ENCODE results near the gene CLCN6.

The CLCN6 gene

DNA sequence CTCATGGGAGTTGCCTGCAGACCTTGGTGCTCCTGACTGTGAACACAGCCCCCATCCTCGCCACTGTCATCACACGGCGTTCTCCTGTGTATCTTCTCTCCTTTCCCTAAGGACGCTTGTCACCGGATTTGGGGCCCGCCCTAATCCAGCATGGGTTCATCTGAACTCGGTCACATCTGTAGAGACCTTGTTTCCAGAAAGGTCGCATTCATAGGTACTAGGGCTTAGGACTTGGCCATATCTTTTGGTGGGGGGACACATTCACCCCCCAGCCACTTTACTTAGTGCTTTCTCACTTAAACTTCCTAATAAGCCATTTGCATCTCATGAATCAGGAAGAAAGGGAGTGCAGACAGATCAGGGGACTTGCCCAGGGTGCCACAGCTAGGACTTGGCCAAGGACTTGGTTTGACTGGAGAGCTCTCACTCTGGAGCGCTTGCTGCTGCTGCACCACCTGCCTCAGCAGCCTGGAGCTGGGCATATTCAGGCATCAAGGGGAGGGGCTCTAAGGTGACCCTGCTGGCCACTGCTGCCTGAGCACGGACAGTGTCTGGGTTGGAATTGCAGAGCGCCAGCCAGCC is 31.9 kb downstream of the CLCN6 start:
- H3K9ac ChIP-seq (ENCODE audit: low read length) = no peak overlapping the region
- H4K20me1 ChIP-seq (ENCODE audit: insufficient read depth, low read length) = no peaks in the 10 kb centered on the region
- no peak for DNase-seq

DNA sequence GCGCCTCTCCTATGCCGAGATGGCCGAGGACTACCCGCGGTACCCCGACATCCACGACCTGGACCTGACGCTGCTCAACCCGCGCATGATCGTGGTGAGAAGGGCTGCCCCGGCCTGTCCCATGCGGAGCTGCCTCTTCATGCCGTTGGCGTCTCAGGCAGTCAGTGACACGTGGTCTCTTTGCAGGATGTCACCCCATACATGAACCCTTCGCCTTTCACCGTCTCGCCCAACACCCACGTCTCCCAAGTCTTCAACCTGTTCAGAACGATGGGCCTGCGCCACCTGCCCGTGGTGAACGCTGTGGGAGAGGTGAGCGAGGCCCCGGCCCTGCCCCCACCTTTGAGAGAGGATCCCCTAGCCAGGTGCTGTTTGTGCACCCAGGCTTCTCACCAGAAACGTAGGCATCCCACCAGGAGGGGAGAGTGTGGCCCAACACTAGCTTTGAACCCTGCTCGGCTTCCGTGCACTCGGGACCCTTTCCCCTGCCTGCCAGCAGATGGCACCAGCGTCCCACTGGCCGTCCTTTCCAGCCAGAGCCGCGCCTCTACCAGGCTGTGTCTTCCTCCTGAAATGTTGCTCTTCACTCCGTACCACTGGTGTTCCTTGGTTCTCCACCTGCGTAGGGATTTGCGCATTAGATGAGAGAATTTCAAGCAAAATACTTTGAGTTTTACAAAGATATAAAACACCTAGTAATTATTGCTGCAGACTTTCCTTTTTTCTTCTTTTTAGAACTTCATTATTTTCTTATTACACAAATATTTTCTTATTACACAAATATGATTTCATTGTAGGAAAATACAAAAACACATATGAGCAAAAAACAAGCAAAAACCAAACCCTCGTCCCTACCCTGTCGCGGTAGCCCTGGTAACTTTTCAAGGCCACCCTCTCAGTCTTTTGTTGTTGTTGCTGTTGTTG is 32.6 kb downstream of the CLCN6 start:
- Histone ChIP-seq H2AFZ (ENCODE audit: low read length) (no peak overlapping the region), H3K4me1 (ENCODE audit: low read length) (no peaks in the 10 kb centered on the region), H3K9me3 (replicated peaks; ENCODE audit: insufficient read depth, low read length) (no peaks in the 10 kb centered on the region), H3K9ac (ENCODE audit: low read length) (no peak overlapping the region), H3K27ac (ENCODE audit: low read length) (no peak overlapping the region), H4K20me1 (ENCODE audit: insufficient read depth, low read length) (no peaks in the 10 kb centered on the region), H3K9me2 (replicated peaks; ENCODE audit: insufficient read depth, low read length) (no peaks in the 10 kb centered on the region), H3F3A (ENCODE audit: insufficient read depth, low read length) (no peaks in the 10 kb centered on the region), H3K27me3 (replicated peaks; ENCODE audit: insufficient read depth, low read length) (no peaks in the 10 kb centered on the region), H3K4me2 (ENCODE audit: low read depth, low read length) (no peak overlapping the region), H3K36me3 (replicated peaks; ENCODE audit: insufficient read depth, low read length) (no peaks in the 10 kb centered on the region; the same call in 1 of the 2 replicates), H3K79me2 (ENCODE audit: low read length) (no peaks in the 10 kb centered on the region), H3K4me3 (ENCODE audit: low read length) (no peak overlapping the region)
- TF ChIP-seq, protein P1, sequence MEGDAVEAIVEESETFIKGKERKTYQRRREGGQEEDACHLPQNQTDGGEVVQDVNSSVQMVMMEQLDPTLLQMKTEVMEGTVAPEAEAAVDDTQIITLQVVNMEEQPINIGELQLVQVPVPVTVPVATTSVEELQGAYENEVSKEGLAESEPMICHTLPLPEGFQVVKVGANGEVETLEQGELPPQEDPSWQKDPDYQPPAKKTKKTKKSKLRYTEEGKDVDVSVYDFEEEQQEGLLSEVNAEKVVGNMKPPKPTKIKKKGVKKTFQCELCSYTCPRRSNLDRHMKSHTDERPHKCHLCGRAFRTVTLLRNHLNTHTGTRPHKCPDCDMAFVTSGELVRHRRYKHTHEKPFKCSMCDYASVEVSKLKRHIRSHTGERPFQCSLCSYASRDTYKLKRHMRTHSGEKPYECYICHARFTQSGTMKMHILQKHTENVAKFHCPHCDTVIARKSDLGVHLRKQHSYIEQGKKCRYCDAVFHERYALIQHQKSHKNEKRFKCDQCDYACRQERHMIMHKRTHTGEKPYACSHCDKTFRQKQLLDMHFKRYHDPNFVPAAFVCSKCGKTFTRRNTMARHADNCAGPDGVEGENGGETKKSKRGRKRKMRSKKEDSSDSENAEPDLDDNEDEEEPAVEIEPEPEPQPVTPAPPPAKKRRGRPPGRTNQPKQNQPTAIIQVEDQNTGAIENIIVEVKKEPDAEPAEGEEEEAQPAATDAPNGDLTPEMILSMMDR (IDR thresholded peaks at IDR 0.05; ENCODE audit: low read length) = peak; percentile 98
- no peak for TF ChIP-seq EZH2 (optimal IDR thresholded peaks at IDR 0.05; ENCODE audit: low read depth, low read length)
- peak; percentile 53 for DNase-seq

More for the DNA sequence above, 31.9 kb downstream of the CLCN6 start:
- Histone ChIP-seq H3K4me1 (ENCODE audit: low read length) (no peaks in the 10 kb centered on the region), H2AFZ (ENCODE audit: low read length) (no peak overlapping the region), H3K9me2 (replicated peaks; ENCODE audit: insufficient read depth, low read length) (no peaks in the 10 kb centered on the region), H3K27ac (ENCODE audit: low read length) (no peak overlapping the region), H3K4me2 (ENCODE audit: low read depth, low read length) (no peak overlapping the region), H3K36me3 (replicated peaks; ENCODE audit: insufficient read depth, low read length) (no peaks in the 10 kb centered on the region; the same call in 1 of the 2 replicates), H3K9me3 (replicated peaks; ENCODE audit: insufficient read depth, low read length) (no peaks in the 10 kb centered on the region), H3K79me2 (ENCODE audit: low read length) (no peaks in the 10 kb centered on the region), H3K27me3 (replicated peaks; ENCODE audit: insufficient read depth, low read length) (no peaks in the 10 kb centered on the region), H3F3A (ENCODE audit: insufficient read depth, low read length) (no peaks in the 10 kb centered on the region), H3K4me3 (ENCODE audit: low read length) (no peak overlapping the region)
- TF ChIP-seq, protein P1 (IDR thresholded peaks at IDR 0.05; ENCODE audit: low read length) = no peak
- TF ChIP-seq EZH2 (optimal IDR thresholded peaks at IDR 0.05; ENCODE audit: low read depth, low read length) (no peak), EZH2phosphoT487 (IDR thresholded peaks at IDR 0.05; ENCODE audit: low read length) (no peak)

DNA sequence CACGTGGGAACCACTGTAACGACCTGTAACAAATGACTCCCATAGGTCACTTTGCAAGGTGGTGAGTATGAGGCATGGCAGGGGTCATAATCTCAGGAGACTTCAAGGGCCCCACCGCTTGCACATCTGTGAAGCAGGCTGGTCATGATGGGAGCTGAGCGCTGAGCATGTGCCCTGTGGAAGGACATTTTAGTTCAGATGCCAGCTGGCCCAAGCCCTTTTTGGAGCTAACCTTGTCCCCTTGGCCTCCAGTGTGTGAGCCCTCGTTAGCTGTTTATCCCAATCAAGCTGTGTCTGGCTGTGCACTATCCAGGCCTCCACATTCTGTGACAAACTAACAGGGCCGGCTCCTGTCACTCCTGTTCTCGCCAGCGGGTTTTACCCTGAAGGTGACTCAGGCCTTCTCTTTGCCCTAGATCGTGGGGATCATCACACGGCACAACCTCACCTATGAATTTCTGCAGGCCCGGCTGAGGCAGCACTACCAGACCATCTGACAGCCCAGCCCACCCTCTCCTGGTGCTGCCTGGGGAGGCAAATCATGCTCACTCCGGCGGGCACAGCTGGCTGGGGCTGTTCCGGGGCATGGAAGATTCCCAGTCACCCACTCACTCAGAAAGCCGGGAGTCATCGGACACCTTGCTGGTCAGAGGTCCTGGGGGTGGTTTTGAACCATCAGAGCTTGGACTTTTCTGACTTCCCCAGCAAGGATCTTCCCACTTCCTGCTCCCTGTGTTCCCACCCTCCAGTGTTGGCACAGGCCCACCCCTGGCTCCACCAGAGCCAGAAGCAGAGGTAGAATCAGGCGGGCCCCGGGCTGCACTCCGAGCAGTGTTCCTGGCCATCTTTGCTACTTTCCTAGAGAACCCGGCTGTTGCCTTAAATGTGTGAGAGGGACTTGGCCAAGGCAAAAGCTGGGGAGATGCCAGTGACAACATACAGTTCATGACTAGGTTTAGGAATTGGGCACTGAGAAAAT is 34.0 kb downstream of the CLCN6 start:
- H3K36me3 ChIP-seq (replicated peaks; ENCODE audit: insufficient read depth, low read length) = no peaks in the 10 kb centered on the region; the same call in 1 of the 2 replicates
- H3K79me2 ChIP-seq (ENCODE audit: low read length) = no peaks in the 10 kb centered on the region
- DNase-seq = no peak
- no peak overlapping the region for H3K4me2 ChIP-seq (ENCODE audit: low read depth, low read length)
- H3K4me3 ChIP-seq (ENCODE audit: low read length) = no peak overlapping the region
- H3K9ac ChIP-seq (ENCODE audit: low read length) = no peak overlapping the region
- H3K27ac ChIP-seq (ENCODE audit: low read length) = no peak overlapping the region
- no peak for TF ChIP-seq EZH2 (optimal IDR thresholded peaks at IDR 0.05; ENCODE audit: low read depth, low read length)
- no peak for TF ChIP-seq EZH2phosphoT487 (IDR thresholded peaks at IDR 0.05; ENCODE audit: low read length)
- TF ChIP-seq, protein P1 (IDR thresholded peaks at IDR 0.05; ENCODE audit: low read length) = no peak
- no peaks in the 10 kb centered on the region for H3F3A ChIP-seq (ENCODE audit: insufficient read depth, low read length)
- H3K4me1 ChIP-seq (ENCODE audit: low read length) = no peaks in the 10 kb centered on the region
- H3K27me3 ChIP-seq (replicated peaks; ENCODE audit: insufficient read depth, low read length) = no peaks in the 10 kb centered on the region
- H2AFZ ChIP-seq (ENCODE audit: low read length) = no peak overlapping the region
- H3K9me2 ChIP-seq (replicated peaks; ENCODE audit: insufficient read depth, low read length) = no peaks in the 10 kb centered on the region
- H3K9me3 ChIP-seq (replicated peaks; ENCODE audit: insufficient read depth, low read length) = no peaks in the 10 kb centered on the region
- no peaks in the 10 kb centered on the region for H4K20me1 ChIP-seq (ENCODE audit: insufficient read depth, low read length)

Data from MM.1S (cell line).